Osteoblast (primary cell): Measurements from ENCODE around the gene RABL3. TPM values are rescaled to one million over a fixed set of nuclear protein-coding genes. Genes with fewer than 3 reads are reported as not detected.
"Not testable (repeated sequence)": the region's sequence is repeated elsewhere in the genome, so short reads cannot be mapped to it uniquely, and the experiment has no call there.

Experiments
- DNase-seq: peaks from one replicate; pipeline ENCODE4 v3.0.0; 2011; ENCODE audit warnings: low spot score, mixed read lengths; ENCODE audit not compliant: insufficient read length; ENCODE audit errors: missing footprints
- H2AFZ ChIP-seq: 2 replicates; pipeline ENCODE4 v1.6.0; 2011; ENCODE audit warnings: mild to moderate bottlenecking, low read length
- H3K27ac ChIP-seq: 2 replicates; pipeline ENCODE4 v1.5.1; 2011; ENCODE audit warnings: mild to moderate bottlenecking, low read depth, low read length, moderate library complexity
- H3K27me3 ChIP-seq: 2 replicates; pipeline ENCODE4 v1.6.0; 2012; ENCODE audit warnings: mild to moderate bottlenecking, control low read depth, inconsistent platforms, low read length, moderate library complexity; ENCODE audit not compliant: insufficient read depth
- H3K36me3 ChIP-seq: 2 replicates; pipeline ENCODE4 v1.5.1; 2011; ENCODE audit warnings: mild to moderate bottlenecking, low read length, control low read depth, moderate library complexity; ENCODE audit not compliant: insufficient read depth
- H3K4me1 ChIP-seq: 2 replicates; pipeline ENCODE4 v1.5.1; 2011; ENCODE audit warnings: mild to moderate bottlenecking, low read length, control low read depth, moderate library complexity; ENCODE audit not compliant: insufficient read depth
- H3K4me2 ChIP-seq: 2 replicates; pipeline ENCODE4 v1.6.0; 2011; ENCODE audit warnings: mild to moderate bottlenecking, low read length; ENCODE audit not compliant: insufficient read depth
- H3K4me3 ChIP-seq: fragments of 200-600 bp; sonication (generic); 3 replicates; pipeline ENCODE4 v1.5.1; 2012; ENCODE audit warnings: mild to moderate bottlenecking, low read length, inconsistent platforms; ENCODE audit not compliant: insufficient read depth
- H3K79me2 ChIP-seq: 2 replicates; pipeline ENCODE4 v1.6.0; 2012; ENCODE audit warnings: mild to moderate bottlenecking, low read length, control low read depth, inconsistent platforms; ENCODE audit not compliant: insufficient read depth
- H3K9me3 ChIP-seq: 2 replicates; pipeline ENCODE4 v1.5.1; 2011; ENCODE audit warnings: low read depth, low read length, control low read depth
- H4K20me1 ChIP-seq: 2 replicates; pipeline ENCODE4 v1.6.0; 2012; ENCODE audit warnings: mild to moderate bottlenecking, low read length, control low read depth; ENCODE audit not compliant: insufficient read depth
- total RNA-seq: library from RNA; depleted of rRNA; stranded (reverse); fragments of >200 nt; gene quantifications from 2 replicates; pipeline ENCODE4 v1.2.3, GENCODE V29; 2012
- TF ChIP-seq, protein P1 (sequence below): IDR thresholded peaks from 2 replicates; pipeline ENCODE4 v1.5.1; 2011; ENCODE audit warnings: mild to moderate bottlenecking, low read depth, low read length, moderate library complexity; ENCODE audit errors: extremely low read depth

Gene RABL3, protein sequence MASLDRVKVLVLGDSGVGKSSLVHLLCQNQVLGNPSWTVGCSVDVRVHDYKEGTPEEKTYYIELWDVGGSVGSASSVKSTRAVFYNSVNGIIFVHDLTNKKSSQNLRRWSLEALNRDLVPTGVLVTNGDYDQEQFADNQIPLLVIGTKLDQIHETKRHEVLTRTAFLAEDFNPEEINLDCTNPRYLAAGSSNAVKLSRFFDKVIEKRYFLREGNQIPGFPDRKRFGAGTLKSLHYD
- total RNA-seq = 13.3 and 15.2 TPM in 2 replicates

DNA sequence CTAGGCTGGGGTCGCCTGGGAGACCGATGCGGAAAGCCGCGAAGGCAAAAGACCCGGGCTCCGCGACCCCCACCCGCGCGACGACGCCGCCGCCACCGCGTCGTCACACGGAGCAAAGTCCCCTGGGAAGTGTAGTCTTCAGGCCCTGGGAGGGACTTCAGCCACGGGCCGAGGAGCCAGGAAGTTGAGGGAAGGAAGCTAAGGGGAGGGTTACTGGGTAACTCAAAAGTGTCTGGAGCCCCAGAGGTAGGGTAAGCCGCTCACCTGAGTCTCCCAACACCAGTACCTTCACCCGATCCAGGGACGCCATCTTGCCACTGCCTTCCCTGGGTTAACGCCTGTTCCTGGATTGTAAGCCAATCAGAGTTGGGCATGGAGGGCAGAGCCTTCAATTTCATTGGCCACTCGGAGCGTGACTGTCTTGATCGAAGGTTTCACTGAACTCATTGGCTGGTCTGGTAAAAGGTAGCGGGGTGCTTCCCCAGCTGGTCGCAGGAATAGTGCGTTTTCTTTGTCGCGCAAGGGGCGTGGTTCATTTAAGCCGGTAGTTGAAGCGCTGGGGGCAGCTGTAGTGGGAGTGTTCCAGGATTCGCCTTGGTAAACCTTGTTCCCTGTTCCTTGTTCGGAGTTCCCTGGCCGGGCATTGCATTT, at the start of gene RABL3, which contains the start of gene GTF2E1:
RABL3 (minus strand) TSS at position 319 of the 651 bp plus-strand sequence; CDS start at position 310, 9 bp downstream.
GTF2E1 (plus strand) TSS at position 547 of the 651 bp plus-strand sequence. CDS start 7,809 bp downstream, outside the sequence.
- DNase-seq = peak; percentile 99
- H3K4me2 ChIP-seq = peak within 1 kb of the TSS; percentile 96
- H3K9me3 ChIP-seq = no peaks in the 10 kb centered on the region
- H3K4me3 ChIP-seq = peak within 1 kb of the TSS; percentile 93
- peaks cover 16% of the 10 kb centered on the region for H3K4me1 ChIP-seq
- H4K20me1 ChIP-seq = no peaks in the 10 kb centered on the region
- H3K79me2 ChIP-seq = peaks cover 55% of the 10 kb centered on the region
- H3K27ac ChIP-seq = peak within 1 kb of the TSS; percentile 97
- H3K27me3 ChIP-seq = no peaks in the 10 kb centered on the region
- H2AFZ ChIP-seq = peak within 1 kb of the TSS; percentile 96
- no peaks in the 10 kb centered on the region for H3K36me3 ChIP-seq
- TF ChIP-seq, protein P1, sequence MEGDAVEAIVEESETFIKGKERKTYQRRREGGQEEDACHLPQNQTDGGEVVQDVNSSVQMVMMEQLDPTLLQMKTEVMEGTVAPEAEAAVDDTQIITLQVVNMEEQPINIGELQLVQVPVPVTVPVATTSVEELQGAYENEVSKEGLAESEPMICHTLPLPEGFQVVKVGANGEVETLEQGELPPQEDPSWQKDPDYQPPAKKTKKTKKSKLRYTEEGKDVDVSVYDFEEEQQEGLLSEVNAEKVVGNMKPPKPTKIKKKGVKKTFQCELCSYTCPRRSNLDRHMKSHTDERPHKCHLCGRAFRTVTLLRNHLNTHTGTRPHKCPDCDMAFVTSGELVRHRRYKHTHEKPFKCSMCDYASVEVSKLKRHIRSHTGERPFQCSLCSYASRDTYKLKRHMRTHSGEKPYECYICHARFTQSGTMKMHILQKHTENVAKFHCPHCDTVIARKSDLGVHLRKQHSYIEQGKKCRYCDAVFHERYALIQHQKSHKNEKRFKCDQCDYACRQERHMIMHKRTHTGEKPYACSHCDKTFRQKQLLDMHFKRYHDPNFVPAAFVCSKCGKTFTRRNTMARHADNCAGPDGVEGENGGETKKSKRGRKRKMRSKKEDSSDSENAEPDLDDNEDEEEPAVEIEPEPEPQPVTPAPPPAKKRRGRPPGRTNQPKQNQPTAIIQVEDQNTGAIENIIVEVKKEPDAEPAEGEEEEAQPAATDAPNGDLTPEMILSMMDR = no peak

DNA sequence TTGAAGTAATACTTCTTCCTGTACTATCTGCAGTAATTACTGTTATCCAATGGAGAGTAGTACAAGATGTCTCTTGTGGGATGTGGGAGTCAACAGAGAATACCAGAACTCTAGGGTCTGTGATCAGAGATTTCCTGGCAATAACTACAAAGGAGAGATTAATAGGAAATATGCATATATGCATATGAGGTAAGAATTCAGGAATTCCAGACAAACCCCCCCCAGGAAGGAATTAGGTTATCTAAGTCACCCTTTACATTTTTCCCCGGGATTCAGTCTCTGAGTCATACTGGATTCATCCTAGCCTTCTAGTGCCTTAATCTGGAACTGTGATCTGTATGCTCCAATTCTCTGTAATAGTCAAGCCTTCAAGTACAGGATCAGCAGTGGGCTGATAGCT, 49.6 kb upstream of the RABL3 start:
- TF ChIP-seq, protein P1 = no peak
- Histone ChIP-seq H2AFZ (no peak overlapping the region), H3K79me2 (no peaks in the 10 kb centered on the region), H3K36me3 (no peaks in the 10 kb centered on the region), H3K9me3 (no peaks in the 10 kb centered on the region), H3K4me3 (no peak overlapping the region), H3K4me1 (peaks cover 30% of the 10 kb centered on the region), H4K20me1 (no peaks in the 10 kb centered on the region), H3K4me2 (peak overlapping the region; percentile 33), H3K27ac (peak overlapping the region; percentile 70), H3K27me3 (no peaks in the 10 kb centered on the region)
- peak; percentile 53 for DNase-seq

- Histone ChIP-seq H2AFZ (no peak overlapping the region), H3K79me2 (no peaks in the 10 kb centered on the region), H3K4me1 (peaks cover 30% of the 10 kb centered on the region), H3K4me3 (no peak overlapping the region), H3K4me2 (no peak overlapping the region), H3K36me3 (no peaks in the 10 kb centered on the region), H3K9me3 (no peaks in the 10 kb centered on the region), H3K27me3 (no peaks in the 10 kb centered on the region), H3K27ac (no peak overlapping the region), H4K20me1 (no peaks in the 10 kb centered on the region)
- no peak for DNase-seq
- TF ChIP-seq, protein P1 = no peak
Measured at GRCh38 chr3:120791010-120791409, 48.7 kb upstream of the RABL3 start.

DNA sequence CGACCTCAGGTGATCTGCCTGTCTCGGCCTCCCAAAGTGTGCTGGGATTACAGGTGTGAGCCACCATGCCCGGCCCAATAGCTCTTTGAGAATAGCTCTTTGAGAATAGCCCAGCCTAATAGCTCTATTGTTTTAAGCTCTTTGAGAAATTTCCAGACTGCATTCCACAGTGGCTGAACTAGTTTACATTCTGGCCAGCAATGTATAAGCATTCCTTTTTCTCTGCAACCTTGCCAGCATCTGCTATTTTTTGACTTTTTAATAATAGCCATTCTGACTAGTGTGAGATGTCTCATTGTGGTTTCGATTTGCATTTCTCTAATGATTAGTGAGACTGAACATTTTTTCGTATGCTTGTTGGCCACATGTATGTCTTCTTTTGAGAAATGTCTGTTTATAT, 43.5 kb upstream of the RABL3 start:
- not testable (repeated sequence) for H3K9me3 ChIP-seq, H2AFZ ChIP-seq, H3K27ac ChIP-seq, H3K4me3 ChIP-seq, H3K27me3 ChIP-seq, H3K36me3 ChIP-seq, H3K4me2 ChIP-seq, DNase-seq, H4K20me1 ChIP-seq
- Histone ChIP-seq H3K4me1 (peaks cover 11% of the 10 kb centered on the region), H3K79me2 (peaks cover 14% of the 10 kb centered on the region)
